T follicular helper cell (primary cell): Measurements from ENCODE around the gene HOXA11.

Experiments
- DNase-seq: peaks from one replicate; pipeline ENCODE4 v3.0.0-alpha.2; 2020; ENCODE audit warnings: low read depth
- total RNA-seq, 2 experiments: gene quantifications; one replicate each; lab custom pipeline; 2026; lab: John Stamatoyannopoulos, UW

The HOXA11 gene
- total RNA-seq, result 0.04 to 0.06 reads per million in 2 experiments

GRCh38 chr7:27185013-27185853 is at the start of gene HOXA11:
TSS of gene HOXA11 (minus strand) at chr7:27185232. CDS start at chr7:27185144, 88 bp downstream.
- DNase-seq, result no peak

- DNase-seq, result no peak
These were observed 44.4 kb upstream of the HOXA11 start for GRCh38 chr7:27229448-27229847.

GRCh38 chr7:27224983-27225934 is 40.2 kb upstream of the HOXA11 start:
- no peak for DNase-seq

GRCh38 chr7:27223941-27224575 is 39.0 kb upstream of the HOXA11 start:
- DNase-seq, result no peak

- DNase-seq, result no peak
These were observed 36.3 kb upstream of the HOXA11 start for GRCh38 chr7:27221201-27221797.

GRCh38 chr7:27220440-27220955 is 35.5 kb upstream of the HOXA11 start:
- DNase-seq, result no peak

- DNase-seq, result no peak
These were observed 34.8 kb upstream of the HOXA11 start for GRCh38 chr7:27219821-27220220.

GRCh38 chr7:27217951-27218350 is 32.9 kb upstream of the HOXA11 start:
- no peak for DNase-seq

GRCh38 chr7:27215356-27215755 is 30.3 kb upstream of the HOXA11 start:
- DNase-seq, result no peak

GRCh38 chr7:27214239-27214950 is 29.4 kb upstream of the HOXA11 start:
- DNase-seq, result no peak

- DNase-seq, result no peak
These were observed 28.6 kb upstream of the HOXA11 start for GRCh38 chr7:27213433-27214238.

- DNase-seq, result no peak
These were observed 27.7 kb upstream of the HOXA11 start for GRCh38 chr7:27212497-27213432.

GRCh38 chr7:27211764-27212204 is 26.8 kb upstream of the HOXA11 start:
- DNase-seq, result no peak

- no peak for DNase-seq
These were observed 26.0 kb upstream of the HOXA11 start for GRCh38 chr7:27211084-27211446.

GRCh38 chr7:27210441-27211083 is 25.5 kb upstream of the HOXA11 start:
- no peak for DNase-seq

- DNase-seq, result no peak
These were observed 25.0 kb upstream of the HOXA11 start for GRCh38 chr7:27209933-27210440.

- no peak for DNase-seq
These were observed 24.0 kb upstream of the HOXA11 start for GRCh38 chr7:27208998-27209397.

GRCh38 chr7:27207348-27207985 is 22.4 kb upstream of the HOXA11 start:
- no peak for DNase-seq
